ENCODE measurements around the gene ARHGEF18.

Gene ARHGEF18

DNA sequence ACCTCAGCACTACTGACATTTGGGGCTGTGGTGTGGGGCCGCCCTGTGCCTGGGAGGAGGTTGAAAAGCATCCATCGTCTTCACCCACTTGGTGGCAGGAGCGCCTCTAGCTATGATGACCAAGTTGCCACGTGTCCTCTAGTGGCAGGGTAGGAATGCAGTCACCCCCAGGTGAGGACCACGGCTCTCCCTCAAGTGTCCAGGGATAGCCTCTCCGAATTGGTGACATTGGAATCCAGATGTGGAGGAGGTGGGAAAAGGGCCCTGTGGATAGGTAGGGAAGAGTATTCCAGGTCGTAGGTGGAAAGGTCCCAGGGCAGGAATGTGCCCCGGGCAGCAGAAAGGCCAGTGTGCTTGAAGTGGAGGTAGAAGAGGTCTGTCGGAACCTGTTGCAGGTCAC is 37.6 kb downstream of the ARHGEF18 start:
- peak; percentile 58 for DNase-seq (ENCODE audit: low spot score)

DNA sequence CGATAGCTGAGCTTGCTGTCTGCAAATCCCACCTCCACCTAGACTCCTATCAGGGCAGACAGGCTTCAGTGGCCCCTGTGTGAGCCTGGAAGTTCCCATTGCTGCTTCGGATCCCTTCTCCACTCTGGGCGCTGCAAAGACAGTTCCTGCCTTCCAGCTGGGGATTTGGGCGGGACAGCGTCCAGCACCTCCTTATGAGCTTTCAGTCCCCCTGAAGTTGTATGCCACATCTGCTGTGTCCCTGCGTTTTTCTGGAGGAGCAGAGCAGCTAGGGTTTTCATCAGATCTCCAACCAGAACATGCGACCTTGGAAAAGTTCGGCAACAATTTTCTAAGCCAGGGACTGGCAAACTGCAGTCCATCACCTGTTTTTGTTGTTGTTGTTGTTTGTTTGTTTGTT is 38.0 kb downstream of the ARHGEF18 start:
- DNase-seq (ENCODE audit: low spot score): no peak

GRCh38 chr19:7391218-7391670 is 42.5 kb downstream of the ARHGEF18 start:
- peak; percentile 59 for DNase-seq (ENCODE audit: low spot score)

GRCh38 chr19:7393459-7393858 is 44.7 kb downstream of the ARHGEF18 start:
- DNase-seq (ENCODE audit: low spot score): no peak

DNA sequence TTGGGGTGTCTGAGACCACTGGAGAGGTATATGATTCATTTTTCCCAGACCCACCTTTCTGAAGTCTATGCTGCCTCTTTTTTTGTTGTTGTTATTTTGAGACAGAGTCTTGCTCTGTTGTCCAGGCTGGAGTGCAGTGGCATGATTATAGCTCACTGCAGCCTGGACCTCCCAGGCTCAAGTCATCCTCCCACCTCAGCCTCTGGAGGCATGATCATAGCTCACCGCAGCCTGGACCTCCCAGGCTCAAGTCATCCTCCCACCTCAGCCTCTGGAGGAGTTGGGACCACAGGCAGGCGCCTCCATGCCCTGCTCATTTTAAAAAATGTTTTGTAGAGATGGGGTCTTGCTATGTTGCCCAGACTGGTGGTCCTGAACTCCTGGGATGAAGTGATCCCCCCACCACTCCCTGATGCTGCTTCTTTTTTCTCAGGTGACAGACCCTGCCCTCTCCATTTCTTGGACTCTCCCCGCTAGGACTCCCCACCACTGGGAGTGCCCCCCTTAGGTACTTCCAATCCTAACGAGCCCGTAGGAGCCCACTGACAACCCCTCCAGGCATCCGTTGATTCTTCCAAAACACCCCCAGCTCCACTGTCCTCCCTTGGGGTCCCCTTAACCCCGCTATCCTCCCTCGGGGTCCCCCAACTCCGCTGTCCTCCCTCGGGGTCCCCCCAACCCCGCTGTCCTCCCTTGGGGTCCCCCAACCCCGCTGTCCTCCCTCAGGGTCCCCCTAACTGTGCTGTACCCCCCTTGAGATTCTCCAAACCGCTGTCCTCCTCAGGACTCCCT is 45.4 kb downstream of the ARHGEF18 start:
- no peak for DNase-seq (ENCODE audit: low spot score)

- DNase-seq (ENCODE audit: low spot score): peak; percentile 80
Measured at GRCh38 chr19:7394731-7395359, 46.1 kb downstream of the ARHGEF18 start.

- no peak for DNase-seq (ENCODE audit: low spot score)
Measured at GRCh38 chr19:7395360-7396066, 46.8 kb downstream of the ARHGEF18 start.

DNA sequence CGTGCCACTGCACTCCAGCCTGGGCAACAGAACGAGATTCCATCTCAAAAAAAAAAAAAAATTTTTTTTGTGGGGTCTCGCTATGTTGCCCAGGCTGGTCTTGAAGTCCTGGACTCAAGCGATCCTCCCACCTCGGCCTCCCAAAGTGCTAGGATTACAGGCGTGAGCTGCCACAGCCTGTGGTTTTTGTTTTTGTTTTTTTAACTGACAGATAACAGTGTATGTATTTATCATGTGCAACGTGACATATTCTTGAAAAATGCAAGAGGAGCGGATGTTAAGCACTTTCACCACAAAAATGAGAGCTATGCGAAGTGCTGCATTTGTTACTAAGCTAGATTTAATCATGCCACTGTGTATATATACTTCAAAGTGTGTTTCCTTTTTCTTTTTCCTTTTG is 49.0 kb downstream of the ARHGEF18 start:
- no peak for DNase-seq (ENCODE audit: low spot score)
